ENCODE measurements around the gene FGFR2.

FGFR2 gene

DNA sequence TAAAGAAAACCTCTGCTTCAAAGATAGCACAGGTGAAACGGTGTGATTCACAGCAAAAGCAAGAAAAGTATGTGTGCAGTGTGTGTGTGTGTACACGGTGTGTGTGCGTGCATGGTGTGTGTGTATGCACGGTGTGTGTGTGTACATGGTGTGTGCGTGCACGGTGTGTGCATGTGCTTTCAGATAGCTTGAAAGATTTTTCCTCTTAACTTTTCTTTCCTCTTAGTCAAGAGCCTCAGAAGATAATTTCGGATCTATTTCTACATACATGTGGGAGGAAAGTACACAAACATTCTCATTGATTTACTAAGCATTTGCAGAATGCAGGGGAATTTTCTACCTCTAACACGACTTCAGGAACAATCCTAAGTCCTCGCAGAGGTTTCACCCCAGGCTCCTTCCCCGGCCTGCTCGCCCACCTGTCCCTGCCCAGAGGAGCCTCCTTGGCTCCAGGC, 2.9 kb downstream of the FGFR2 start:
- no peak overlapping the region for H3K4me3 ChIP-seq (replicated peaks; ENCODE audit: low read depth, low read length)
- TF ChIP-seq, protein P1, sequence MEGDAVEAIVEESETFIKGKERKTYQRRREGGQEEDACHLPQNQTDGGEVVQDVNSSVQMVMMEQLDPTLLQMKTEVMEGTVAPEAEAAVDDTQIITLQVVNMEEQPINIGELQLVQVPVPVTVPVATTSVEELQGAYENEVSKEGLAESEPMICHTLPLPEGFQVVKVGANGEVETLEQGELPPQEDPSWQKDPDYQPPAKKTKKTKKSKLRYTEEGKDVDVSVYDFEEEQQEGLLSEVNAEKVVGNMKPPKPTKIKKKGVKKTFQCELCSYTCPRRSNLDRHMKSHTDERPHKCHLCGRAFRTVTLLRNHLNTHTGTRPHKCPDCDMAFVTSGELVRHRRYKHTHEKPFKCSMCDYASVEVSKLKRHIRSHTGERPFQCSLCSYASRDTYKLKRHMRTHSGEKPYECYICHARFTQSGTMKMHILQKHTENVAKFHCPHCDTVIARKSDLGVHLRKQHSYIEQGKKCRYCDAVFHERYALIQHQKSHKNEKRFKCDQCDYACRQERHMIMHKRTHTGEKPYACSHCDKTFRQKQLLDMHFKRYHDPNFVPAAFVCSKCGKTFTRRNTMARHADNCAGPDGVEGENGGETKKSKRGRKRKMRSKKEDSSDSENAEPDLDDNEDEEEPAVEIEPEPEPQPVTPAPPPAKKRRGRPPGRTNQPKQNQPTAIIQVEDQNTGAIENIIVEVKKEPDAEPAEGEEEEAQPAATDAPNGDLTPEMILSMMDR (IDR thresholded peaks at IDR 0.05; ENCODE audit: low read depth, low read length, missing control alignments) = no peak
- no peak for DNase-seq (ENCODE audit: extremely low read depth, low read depth)

DNA sequence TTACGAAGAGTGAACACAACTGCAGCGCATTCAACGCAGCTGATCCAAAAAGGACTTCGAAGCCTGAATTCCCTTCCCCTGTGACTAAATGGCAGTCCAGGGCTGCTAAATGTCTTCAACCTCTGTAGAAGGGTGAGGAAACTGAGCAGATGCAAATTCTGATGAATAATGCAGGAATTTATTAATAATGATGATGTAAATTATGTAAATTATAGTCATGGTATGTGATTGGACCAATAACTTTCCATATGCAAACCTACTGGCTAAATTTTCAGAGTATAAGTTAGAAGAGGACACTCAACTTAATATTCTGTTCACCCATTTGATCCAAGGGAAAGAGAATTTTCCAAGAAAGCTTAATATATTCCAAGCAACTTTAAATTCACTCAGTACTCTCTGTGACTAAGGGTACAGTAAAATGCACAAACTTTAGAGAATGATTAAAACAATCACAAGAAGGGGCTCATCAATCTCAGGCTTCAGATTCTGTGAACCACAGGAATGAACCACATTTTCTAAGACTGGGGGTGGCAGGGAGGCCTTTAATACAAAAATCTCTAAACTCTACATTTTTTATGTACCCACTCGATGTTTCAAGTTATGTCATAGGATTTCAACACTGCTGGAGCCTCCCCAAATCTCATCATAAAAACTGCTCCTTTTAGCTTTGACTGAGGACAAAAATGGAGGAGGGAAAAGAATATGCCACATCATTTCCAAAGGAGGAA, 3.5 kb downstream of the FGFR2 start:
- no peak overlapping the region for H3K4me3 ChIP-seq (replicated peaks; ENCODE audit: low read depth, low read length)
- TF ChIP-seq, protein P1 (IDR thresholded peaks at IDR 0.05; ENCODE audit: low read depth, low read length, missing control alignments) = no peak
- DNase-seq (ENCODE audit: extremely low read depth, low read depth) = no peak

DNA sequence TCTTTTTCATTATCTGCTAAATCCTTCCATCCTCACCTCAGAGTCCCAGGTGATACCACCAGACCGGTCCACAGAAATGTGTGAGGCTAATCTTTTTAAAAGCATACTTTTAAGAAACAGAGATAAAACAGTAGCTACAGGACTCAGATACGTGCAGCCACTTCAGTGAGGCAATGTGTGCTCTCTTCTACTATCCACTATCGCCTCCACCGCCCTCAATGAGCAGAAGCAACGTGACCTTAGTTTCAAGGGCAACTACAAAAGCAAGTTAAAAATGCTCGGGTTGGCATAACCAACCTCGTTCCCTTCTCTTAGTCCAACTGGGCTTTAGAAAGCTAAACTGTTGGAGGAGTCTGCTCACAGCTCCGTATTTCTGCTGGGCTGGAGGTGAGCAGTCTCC, 4.2 kb downstream of the FGFR2 start:
- no peak overlapping the region for H3K4me3 ChIP-seq (replicated peaks; ENCODE audit: low read depth, low read length)
- DNase-seq (ENCODE audit: extremely low read depth, low read depth) = no peak
- TF ChIP-seq, protein P1 (IDR thresholded peaks at IDR 0.05; ENCODE audit: low read depth, low read length, missing control alignments) = no peak

DNA sequence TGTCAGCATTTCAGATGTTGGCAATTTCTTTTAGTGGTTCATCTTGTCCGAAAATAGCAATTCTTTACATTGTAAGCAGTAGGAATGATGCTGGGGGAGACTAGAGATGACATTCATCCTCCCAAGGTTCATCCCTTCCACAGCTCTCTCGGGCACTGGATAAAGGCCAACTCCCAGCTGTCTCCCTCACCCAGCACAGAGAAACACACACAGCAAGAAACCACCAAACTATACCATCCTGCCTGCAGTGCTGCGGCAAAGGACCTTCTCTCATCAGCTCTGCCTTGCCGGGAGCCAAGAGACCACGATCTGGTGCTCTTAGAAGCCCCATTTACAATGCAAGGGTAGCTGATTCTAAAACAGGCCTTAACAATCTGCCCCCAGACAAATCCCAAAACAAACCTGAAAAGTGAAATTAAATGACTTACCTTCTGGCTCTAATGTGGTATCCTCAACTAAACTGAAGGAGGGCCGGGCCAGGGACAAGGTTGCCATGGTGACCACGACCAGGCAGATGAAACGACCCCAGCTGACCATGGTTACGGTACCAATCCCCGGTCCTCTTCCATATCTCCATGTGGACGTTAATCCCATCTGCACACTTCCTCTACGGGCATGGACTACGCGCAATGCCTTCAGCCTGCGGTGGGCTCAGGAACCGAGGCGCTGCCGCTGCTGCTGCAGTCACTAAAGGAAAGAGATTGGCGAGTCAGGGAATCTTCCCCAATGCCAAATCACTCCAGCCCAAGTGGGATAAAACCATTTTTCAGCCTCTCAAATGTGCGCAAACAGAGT, 4.8 kb downstream of the FGFR2 start:
- no peak overlapping the region for H3K4me3 ChIP-seq (replicated peaks; ENCODE audit: low read depth, low read length)
- no peak for DNase-seq (ENCODE audit: extremely low read depth, low read depth)
- TF ChIP-seq, protein P1 (IDR thresholded peaks at IDR 0.05; ENCODE audit: low read depth, low read length, missing control alignments) = no peak

DNA sequence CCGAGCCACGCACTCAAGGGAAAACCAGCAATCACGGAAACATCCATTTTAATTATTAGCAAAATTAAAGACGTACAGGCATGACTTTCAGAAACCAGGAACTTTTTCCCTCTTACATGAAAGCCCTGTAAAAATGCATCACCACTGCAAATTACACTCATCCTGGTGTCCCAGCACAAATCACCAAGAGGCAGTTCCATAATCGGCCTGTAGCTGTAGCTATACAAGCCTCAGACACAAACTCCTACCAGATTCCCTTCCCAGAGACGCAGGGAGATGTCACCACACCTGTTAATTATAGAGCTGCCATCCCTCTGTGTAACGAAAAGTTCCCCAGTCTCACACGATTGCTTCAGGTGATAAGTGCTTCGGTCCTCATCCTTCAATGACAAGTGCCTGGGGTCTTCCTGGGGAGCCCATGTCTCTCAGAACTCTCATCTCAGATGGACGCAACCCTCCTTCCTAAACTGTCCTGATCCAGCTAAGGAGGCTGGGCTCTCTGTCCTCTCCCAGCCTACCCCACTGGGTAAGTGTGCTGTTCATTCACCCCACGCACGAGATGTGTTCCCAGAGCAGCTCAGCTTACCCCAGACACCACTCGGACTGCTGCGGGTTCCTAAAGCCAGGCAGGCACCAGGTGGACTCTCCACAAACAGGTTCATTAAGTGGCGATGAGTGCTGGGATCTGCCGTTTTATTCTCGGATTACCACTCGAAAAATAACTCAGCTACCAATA, 5.9 kb downstream of the FGFR2 start:
- DNase-seq (ENCODE audit: extremely low read depth, low read depth) = no peak
- H3K4me3 ChIP-seq (replicated peaks; ENCODE audit: low read depth, low read length) = no peak overlapping the region
- TF ChIP-seq, protein P1 (IDR thresholded peaks at IDR 0.05; ENCODE audit: low read depth, low read length, missing control alignments) = no peak

DNA sequence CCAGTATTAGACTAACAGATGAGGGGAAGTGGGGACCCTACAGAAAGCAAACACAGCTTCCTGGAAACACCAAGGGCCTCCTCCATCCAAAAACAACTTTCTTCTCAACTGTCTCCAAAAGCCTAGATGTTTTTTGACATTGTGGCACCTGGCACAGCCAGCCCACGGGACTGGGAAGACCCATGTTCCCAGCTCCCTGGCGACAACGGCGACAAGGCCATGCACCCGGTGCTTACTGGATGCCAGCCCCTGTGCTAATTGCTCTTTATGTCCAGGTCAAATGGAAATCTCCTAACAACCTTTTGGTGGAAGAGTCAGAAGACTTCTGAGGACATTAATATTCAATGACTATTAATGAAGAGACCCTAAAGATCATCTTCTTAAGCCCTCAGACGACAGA, 7.1 kb downstream of the FGFR2 start:
- H3K4me3 ChIP-seq (replicated peaks; ENCODE audit: low read depth, low read length) = no peak overlapping the region
- TF ChIP-seq, protein P1 (IDR thresholded peaks at IDR 0.05; ENCODE audit: low read depth, low read length, missing control alignments) = no peak
- no peak for DNase-seq (ENCODE audit: extremely low read depth, low read depth)
